Endothelial cell of umbilical vein (primary cell): ENCODE measurements around the gene RPS6KA5.

Experiments used
- POLR2AphosphoS5 ChIP-seq: IDR thresholded peaks from 2 replicates; pipeline ENCODE4 v1.6.1; 2012; ENCODE audit warnings: low read depth, mild to moderate bottlenecking, control low read depth, low read length, moderate library complexity; ENCODE audit not compliant: insufficient read depth
- TF ChIP-seq, protein P1 (sequence below), 2 donors: IDR thresholded peaks; 1 replicate in 1 of 2; 2 replicates in 1 of 2; pipeline ENCODE4 v1.5.1; 2011; ENCODE audit warnings: low read length in 2 of 2, mild to moderate bottlenecking in 2 of 2, moderate library complexity in 2 of 2, control low read depth in 1 of 2, inconsistent platforms in 1 of 2, low read depth in 1 of 2; ENCODE audit not compliant: insufficient read depth in 1 of 2; ENCODE audit errors: extremely low read depth in 1 of 2

DNA sequence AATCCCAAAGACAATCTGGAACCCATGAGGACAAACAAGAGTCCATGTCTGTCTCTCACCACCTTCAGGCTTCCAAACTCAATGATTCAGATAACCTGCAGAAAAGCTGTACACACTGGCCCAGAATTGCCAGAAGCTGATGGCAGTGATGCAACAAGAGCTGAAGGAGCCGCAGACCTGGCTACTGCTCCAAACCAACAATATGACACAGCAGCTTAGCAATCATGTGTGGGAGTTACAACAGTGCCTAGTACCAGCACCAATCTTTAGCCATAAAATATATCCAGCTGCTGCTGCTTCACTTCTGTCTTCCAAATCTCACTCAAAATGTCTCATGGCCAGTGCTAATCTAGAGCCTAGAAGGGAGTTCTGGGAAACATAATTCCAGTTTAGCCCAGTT lies 22.0 kb downstream of the RPS6KA5 start:
- TF ChIP-seq, protein P1, sequence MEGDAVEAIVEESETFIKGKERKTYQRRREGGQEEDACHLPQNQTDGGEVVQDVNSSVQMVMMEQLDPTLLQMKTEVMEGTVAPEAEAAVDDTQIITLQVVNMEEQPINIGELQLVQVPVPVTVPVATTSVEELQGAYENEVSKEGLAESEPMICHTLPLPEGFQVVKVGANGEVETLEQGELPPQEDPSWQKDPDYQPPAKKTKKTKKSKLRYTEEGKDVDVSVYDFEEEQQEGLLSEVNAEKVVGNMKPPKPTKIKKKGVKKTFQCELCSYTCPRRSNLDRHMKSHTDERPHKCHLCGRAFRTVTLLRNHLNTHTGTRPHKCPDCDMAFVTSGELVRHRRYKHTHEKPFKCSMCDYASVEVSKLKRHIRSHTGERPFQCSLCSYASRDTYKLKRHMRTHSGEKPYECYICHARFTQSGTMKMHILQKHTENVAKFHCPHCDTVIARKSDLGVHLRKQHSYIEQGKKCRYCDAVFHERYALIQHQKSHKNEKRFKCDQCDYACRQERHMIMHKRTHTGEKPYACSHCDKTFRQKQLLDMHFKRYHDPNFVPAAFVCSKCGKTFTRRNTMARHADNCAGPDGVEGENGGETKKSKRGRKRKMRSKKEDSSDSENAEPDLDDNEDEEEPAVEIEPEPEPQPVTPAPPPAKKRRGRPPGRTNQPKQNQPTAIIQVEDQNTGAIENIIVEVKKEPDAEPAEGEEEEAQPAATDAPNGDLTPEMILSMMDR (IDR thresholded peaks at IDR 0.05; ENCODE audit: extremely low read depth in 1 of 2, insufficient read depth in 1 of 2, low read depth in 1 of 2, low read length in 2 of 2): no peak
- no peak for TF ChIP-seq POLR2AphosphoS5
